H9 (cell line): ENCODE measurements around the gene FXYD6. TPM values are rescaled to one million over a fixed set of nuclear protein-coding genes. Genes with fewer than 3 reads are reported as not detected.

Experiments
- DNase-seq: peaks from one replicate; pipeline ENCODE4 v3.0.0-alpha.2; 2017
- H2AFZ ChIP-seq: one replicate; pipeline ENCODE4 v1.6.1; 2013; ENCODE audit warnings: mild to moderate bottlenecking, low read length, control low read depth, moderate library complexity
- H2AK5ac ChIP-seq: 2 replicates; pipeline ENCODE4 v1.6.1; 2013; ENCODE audit warnings: low read length, control low read depth, mixed read lengths; ENCODE audit not compliant: insufficient read length
- H2BK120ac ChIP-seq: one replicate; pipeline ENCODE4 v1.6.1; 2013; ENCODE audit warnings: low read depth, mild to moderate bottlenecking, low read length, control low read depth, inconsistent platforms; ENCODE audit not compliant: poor library complexity, severe bottlenecking
- H2BK12ac ChIP-seq: 2 replicates; pipeline ENCODE4 v1.6.1; 2013; ENCODE audit warnings: low read length, control low read depth, mixed read lengths, low read depth; ENCODE audit not compliant: insufficient read length
- H2BK15ac ChIP-seq: 2 replicates; pipeline ENCODE4 v1.6.1; 2013; ENCODE audit warnings: low read depth, low read length, control low read depth
- H2BK20ac ChIP-seq: one replicate; pipeline ENCODE4 v1.6.1; 2013; ENCODE audit warnings: low read depth, mild to moderate bottlenecking, low read length, control low read depth, inconsistent platforms; ENCODE audit not compliant: poor library complexity, severe bottlenecking
- H2BK5ac ChIP-seq: 2 replicates; pipeline ENCODE4 v1.6.1; 2013; ENCODE audit warnings: low read length, control low read depth, mixed read lengths; ENCODE audit not compliant: insufficient read length
- H3K14ac ChIP-seq: 2 replicates; pipeline ENCODE4 v1.6.1; 2013; ENCODE audit warnings: low read length, control low read depth; ENCODE audit not compliant: insufficient read depth
- H3K18ac ChIP-seq: 2 replicates; pipeline ENCODE4 v1.6.1; 2013; ENCODE audit warnings: low read depth, mild to moderate bottlenecking, mixed read lengths, low read length, control low read depth; ENCODE audit not compliant: insufficient read length
- H3K23ac ChIP-seq: 2 replicates; pipeline ENCODE4 v1.6.1; 2013; ENCODE audit warnings: low read length, control low read depth, mixed read lengths, low read depth; ENCODE audit not compliant: insufficient read length
- H3K23me2 ChIP-seq: 2 replicates; pipeline ENCODE4 v1.6.1; 2013; ENCODE audit warnings: low read depth, mild to moderate bottlenecking, mixed read lengths, low read length, control low read depth; ENCODE audit not compliant: insufficient read length, poor library complexity, severe bottlenecking
- H3K27ac ChIP-seq: 2 replicates; pipeline ENCODE4 v1.5.1; 2013; ENCODE audit warnings: low read length, control low read depth, mixed read lengths, low read depth; ENCODE audit not compliant: insufficient read length
- H3K27me3 ChIP-seq: 2 replicates; pipeline ENCODE4 v1.6.1; 2013; ENCODE audit warnings: low read length, control low read depth, inconsistent platforms; ENCODE audit not compliant: insufficient read depth
- H3K4ac ChIP-seq: 2 replicates; pipeline ENCODE4 v1.6.1; 2013; ENCODE audit warnings: low read depth, mild to moderate bottlenecking, control low read depth, inconsistent platforms, low read length, moderate library complexity
- H3K4me1 ChIP-seq: 2 replicates; pipeline ENCODE4 v1.6.1; 2013; ENCODE audit warnings: low read length, control low read depth, inconsistent platforms; ENCODE audit not compliant: insufficient read depth
- H3K4me2 ChIP-seq: 2 replicates; pipeline ENCODE4 v1.6.1; 2013; ENCODE audit warnings: low read length, control low read depth, mixed read lengths; ENCODE audit not compliant: insufficient read length, insufficient read depth
- H3K56ac ChIP-seq: 2 replicates; pipeline ENCODE4 v1.6.1; 2013; ENCODE audit warnings: low read depth, mild to moderate bottlenecking, mixed read lengths, low read length, control low read depth; ENCODE audit not compliant: insufficient read length
- H3K79me1 ChIP-seq: 2 replicates; pipeline ENCODE4 v1.6.1; 2013; ENCODE audit warnings: low read depth, mild to moderate bottlenecking, moderate library complexity, low read length, control low read depth, inconsistent platforms; ENCODE audit not compliant: insufficient read depth, poor library complexity, severe bottlenecking
- H3K79me2 ChIP-seq: 2 replicates; pipeline ENCODE4 v1.6.1; 2013; ENCODE audit warnings: low read length, control low read depth, inconsistent platforms; ENCODE audit not compliant: insufficient read depth
- H3K9ac ChIP-seq: 2 replicates; pipeline ENCODE4 v1.6.1; 2013; ENCODE audit warnings: low read length, control low read depth, mixed read lengths; ENCODE audit not compliant: insufficient read length; ENCODE audit errors: extremely low read depth
- H3K9me3 ChIP-seq: one replicate; pipeline ENCODE4 v1.6.1; 2013; ENCODE audit warnings: low read depth, low read length, inconsistent platforms; ENCODE audit not compliant: control insufficient read depth
- H3T11ph ChIP-seq: one replicate; pipeline ENCODE4 v1.6.1; 2013; ENCODE audit warnings: mild to moderate bottlenecking, low read length, control low read depth, inconsistent platforms
- H4K20me1 ChIP-seq: one replicate; pipeline ENCODE4 v1.6.1; 2013; ENCODE audit not compliant: control insufficient read depth, insufficient read length, insufficient read depth
- H4K5ac ChIP-seq: 2 replicates; pipeline ENCODE4 v1.6.1; 2013; ENCODE audit warnings: low read depth, mild to moderate bottlenecking, mixed read lengths, low read length, control low read depth; ENCODE audit not compliant: insufficient read length
- H4K8ac ChIP-seq: replicated peaks from 2 replicates; pipeline ENCODE4 v1.6.1; 2013; ENCODE audit warnings: low read length, control low read depth, mixed read lengths, low read depth; ENCODE audit not compliant: insufficient read length
- H4K91ac ChIP-seq: 2 replicates; pipeline ENCODE4 v1.6.1; 2013; ENCODE audit warnings: low read depth, mild to moderate bottlenecking, moderate library complexity, mixed read lengths, low read length, control low read depth; ENCODE audit not compliant: insufficient read length
- H3K27ac Mint-ChIP-seq, 3 experiments: 2 replicates in 2 of 3; 3 replicates in 1 of 3; pipeline ENCODE4 v1.8.0; 2020 to 2021; ENCODE audit warnings: mixed read lengths in 3 of 3, mild to moderate bottlenecking in 1 of 3, moderate library complexity in 1 of 3
- H3K27me3 Mint-ChIP-seq: 2 replicates; pipeline ENCODE4 v1.8.0; 2021; ENCODE audit warnings: low read depth, mild to moderate bottlenecking, moderate library complexity, mixed read lengths
- H3K36me3 Mint-ChIP-seq, 3 experiments: 2 replicates in 2 of 3; 3 replicates in 1 of 3; pipeline ENCODE4 v1.8.0; 2020 to 2021; ENCODE audit warnings: low read depth in 3 of 3, mixed read lengths in 3 of 3; ENCODE audit not compliant: insufficient read depth in 1 of 3
- H3K4me1 Mint-ChIP-seq, 2 experiments: 2 replicates each; pipeline ENCODE4 v1.8.0; 2020; ENCODE audit warnings: mixed read lengths in 2 of 2
- H3K4me3 Mint-ChIP-seq, 2 experiments: 2 replicates in 1 of 2; 3 replicates in 1 of 2; pipeline ENCODE4 v1.8.0; 2020 to 2021; ENCODE audit warnings: mild to moderate bottlenecking in 2 of 2, mixed read lengths in 2 of 2, moderate library complexity in 1 of 2
- H3K9me3 Mint-ChIP-seq, 2 experiments: 2 replicates in 1 of 2; 3 replicates in 1 of 2; pipeline ENCODE4 v1.8.0; 2020; ENCODE audit warnings: mild to moderate bottlenecking in 2 of 2, mixed read lengths in 2 of 2, moderate library complexity in 1 of 2
- WGBS: extraction: QIAGEN DNeasy Blood & Tissue Kit; methylation state at CpG from one replicate; pipeline ENCODE4 v1.1.7; 2013; ENCODE audit warnings: missing lambda C conversion rate, low lambda C conversion rate, mixed read lengths; ENCODE audit not compliant: insufficient read length; ENCODE audit errors: extremely low coverage; 5-methylcytosine and 5-hydroxymethylcytosine counted together
- total RNA-seq: library from RNA; stranded (reverse); gene quantifications from 2 replicates; pipeline ENCODE4 v1.2.1, GENCODE V29; 2021
- TF ChIP-seq, protein P1 (sequence below): fragments of 200-600 bp; sonication (generic); conservative IDR thresholded peaks from 3 replicates; pipeline ENCODE4 v1.8.0; 2021; ENCODE audit warnings: antibody characterized with exemption, mild to moderate bottlenecking

Gene FXYD6
- total RNA-seq, 1 experiment from 2014 or later, result 18.3 TPM

DNA sequence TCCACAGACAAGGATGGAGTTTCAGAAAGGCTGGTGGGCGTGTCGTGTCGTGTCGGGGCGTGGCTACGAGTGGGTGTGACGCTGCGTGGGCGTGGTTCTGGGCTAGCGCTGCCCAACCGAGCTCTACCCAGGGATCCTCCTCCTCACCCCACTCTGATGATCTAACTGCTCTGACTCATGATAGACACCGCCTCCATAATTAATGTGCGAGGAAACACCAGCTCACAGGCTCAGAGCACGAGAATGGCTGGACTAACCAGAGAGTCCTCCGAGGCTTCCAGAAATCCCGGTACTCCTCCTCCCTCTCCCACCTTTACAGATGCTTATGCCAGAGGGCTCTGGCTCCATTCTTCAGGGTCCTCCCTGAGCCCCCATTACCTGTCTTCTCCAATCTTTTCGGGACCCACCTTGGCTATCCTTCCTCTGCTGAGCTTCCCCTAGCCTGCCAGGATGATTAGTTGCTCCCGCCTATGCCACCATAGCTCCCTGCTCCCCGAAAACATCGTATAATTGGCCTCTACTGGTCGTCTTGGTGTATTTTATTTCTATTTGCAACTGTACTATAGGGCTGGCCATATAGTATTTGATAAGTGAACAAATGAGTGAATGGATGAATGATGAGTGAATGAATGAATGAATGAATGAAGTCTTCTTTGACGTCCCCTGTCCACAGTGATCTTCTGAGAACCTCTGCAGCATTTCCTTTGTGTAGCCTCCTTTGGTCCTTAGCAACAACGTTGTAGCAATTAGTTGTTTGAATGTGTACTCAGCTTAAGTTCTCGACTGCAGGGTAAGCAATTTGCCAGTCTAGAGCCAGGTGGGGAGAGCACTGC lies 31.0 kb upstream of the FXYD6 start:
- peak overlapping the region; percentile 38 to 57 for H3K4me3 Mint-ChIP-seq
- no peak overlapping the region for H3K23ac ChIP-seq
- H3K56ac ChIP-seq, result no peak overlapping the region
- H3K4me1 ChIP-seq, result no peaks in the 10 kb centered on the region
- peak overlapping the region; percentile 7 for H3K4me2 ChIP-seq
- peaks cover 9 to 16% of the 10 kb centered on the region in 2 experiments for H3K4me1 Mint-ChIP-seq
- H4K8ac ChIP-seq, result no peak overlapping the region
- H3T11ph ChIP-seq, result no peak overlapping the region
- H3K27ac ChIP-seq, result no peak overlapping the region
- H3K9ac ChIP-seq, result no peak overlapping the region
- no peak overlapping the region for H4K91ac ChIP-seq
- WGBS, result no CpG with 5 or more reads among the region's 24 CpGs
- no peak overlapping the region for H2BK15ac ChIP-seq
- H2AK5ac ChIP-seq, result no peak overlapping the region
- peak overlapping the region in 1 of 3 experiments; percentile 59; a peak in 3 of 7 replicates for H3K27ac Mint-ChIP-seq
- peaks cover 6% of the 10 kb centered on the region for H3K27me3 Mint-ChIP-seq
- no peaks in the 10 kb centered on the region for H4K20me1 ChIP-seq
- no peak overlapping the region for H3K14ac ChIP-seq
- H2AFZ ChIP-seq, result no peak overlapping the region
- H3K36me3 Mint-ChIP-seq, result no peaks in the 10 kb centered on the region; a peak in 1 of 7 replicates
- no peaks in the 10 kb centered on the region for H3K9me3 Mint-ChIP-seq
- no peak overlapping the region for H3K4ac ChIP-seq
- H2BK12ac ChIP-seq, result no peak overlapping the region
- no peaks in the 10 kb centered on the region for H3K23me2 ChIP-seq
- no peak overlapping the region for H2BK5ac ChIP-seq
- no peak overlapping the region for H4K5ac ChIP-seq
- H3K9me3 ChIP-seq, result no peaks in the 10 kb centered on the region
- no peak overlapping the region for H2BK120ac ChIP-seq
- no peaks in the 10 kb centered on the region for H3K79me2 ChIP-seq
- TF ChIP-seq, protein P1, sequence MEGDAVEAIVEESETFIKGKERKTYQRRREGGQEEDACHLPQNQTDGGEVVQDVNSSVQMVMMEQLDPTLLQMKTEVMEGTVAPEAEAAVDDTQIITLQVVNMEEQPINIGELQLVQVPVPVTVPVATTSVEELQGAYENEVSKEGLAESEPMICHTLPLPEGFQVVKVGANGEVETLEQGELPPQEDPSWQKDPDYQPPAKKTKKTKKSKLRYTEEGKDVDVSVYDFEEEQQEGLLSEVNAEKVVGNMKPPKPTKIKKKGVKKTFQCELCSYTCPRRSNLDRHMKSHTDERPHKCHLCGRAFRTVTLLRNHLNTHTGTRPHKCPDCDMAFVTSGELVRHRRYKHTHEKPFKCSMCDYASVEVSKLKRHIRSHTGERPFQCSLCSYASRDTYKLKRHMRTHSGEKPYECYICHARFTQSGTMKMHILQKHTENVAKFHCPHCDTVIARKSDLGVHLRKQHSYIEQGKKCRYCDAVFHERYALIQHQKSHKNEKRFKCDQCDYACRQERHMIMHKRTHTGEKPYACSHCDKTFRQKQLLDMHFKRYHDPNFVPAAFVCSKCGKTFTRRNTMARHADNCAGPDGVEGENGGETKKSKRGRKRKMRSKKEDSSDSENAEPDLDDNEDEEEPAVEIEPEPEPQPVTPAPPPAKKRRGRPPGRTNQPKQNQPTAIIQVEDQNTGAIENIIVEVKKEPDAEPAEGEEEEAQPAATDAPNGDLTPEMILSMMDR, result no peak
- no peaks in the 10 kb centered on the region for H3K79me1 ChIP-seq
- no peaks in the 10 kb centered on the region for H3K27me3 ChIP-seq
- H2BK20ac ChIP-seq, result no peak overlapping the region
- peak; percentile 95 for DNase-seq
- no peak overlapping the region for H3K18ac ChIP-seq
